Large intestine (tissue), 3 donors: Measurements from ENCODE around the gene NFIC. TPM values are rescaled to one million over a fixed set of nuclear protein-coding genes. Genes with fewer than 3 reads are reported as not detected.
A peak's percentile ranks its signal among the peaks of the same experiment; 100 is the strongest.
"Not testable (repeated sequence)": the region's sequence is repeated elsewhere in the genome, so short reads cannot be mapped to it uniquely, and the experiment has no call there.

Experiments used
- DNase-seq, 2 donors: peaks; one replicate each; pipeline versions ENCODE4 v3.0.0 to v3.0.0-alpha.2; 2013
- H3K27ac ChIP-seq: one replicate; pipeline ENCODE4 v1.5.1; 2013; ENCODE audit warnings: low read length
- H3K27me3 ChIP-seq: 2 replicates; pipeline ENCODE4 v1.6.1; 2013; ENCODE audit warnings: low read length; ENCODE audit not compliant: control insufficient read depth, insufficient read depth
- H3K36me3 ChIP-seq: 2 replicates; pipeline ENCODE4 v1.6.1; 2013; ENCODE audit warnings: low read length; ENCODE audit not compliant: control insufficient read depth, insufficient read depth
- H3K4me1 ChIP-seq: one replicate; pipeline ENCODE4 v1.6.1; 2013; ENCODE audit warnings: low read length; ENCODE audit not compliant: control insufficient read depth, insufficient read depth
- H3K4me3 ChIP-seq: one replicate; pipeline ENCODE4 v1.5.1; 2013; ENCODE audit warnings: low read length
- H3K9me3 ChIP-seq: one replicate; pipeline ENCODE4 v1.6.1; 2013; ENCODE audit warnings: mild to moderate bottlenecking, low read depth, low read length, moderate library complexity; ENCODE audit not compliant: control insufficient read depth
- WGBS: methylation state at CpG from one replicate; pipeline ENCODE4 v1.1.5; 2013; ENCODE audit warnings: low lambda C conversion rate; ENCODE audit not compliant: insufficient coverage; 5-methylcytosine and 5-hydroxymethylcytosine counted together
- polyA plus RNA-seq: library from polyadenylated mRNA; unstranded; fragments of 120-200 nt; gene quantifications from one replicate; pipeline ENCODE4 v1.2.1, GENCODE V29; 2013

Gene NFIC
- polyA plus RNA-seq, 1 donor = 17.0 TPM

DNA sequence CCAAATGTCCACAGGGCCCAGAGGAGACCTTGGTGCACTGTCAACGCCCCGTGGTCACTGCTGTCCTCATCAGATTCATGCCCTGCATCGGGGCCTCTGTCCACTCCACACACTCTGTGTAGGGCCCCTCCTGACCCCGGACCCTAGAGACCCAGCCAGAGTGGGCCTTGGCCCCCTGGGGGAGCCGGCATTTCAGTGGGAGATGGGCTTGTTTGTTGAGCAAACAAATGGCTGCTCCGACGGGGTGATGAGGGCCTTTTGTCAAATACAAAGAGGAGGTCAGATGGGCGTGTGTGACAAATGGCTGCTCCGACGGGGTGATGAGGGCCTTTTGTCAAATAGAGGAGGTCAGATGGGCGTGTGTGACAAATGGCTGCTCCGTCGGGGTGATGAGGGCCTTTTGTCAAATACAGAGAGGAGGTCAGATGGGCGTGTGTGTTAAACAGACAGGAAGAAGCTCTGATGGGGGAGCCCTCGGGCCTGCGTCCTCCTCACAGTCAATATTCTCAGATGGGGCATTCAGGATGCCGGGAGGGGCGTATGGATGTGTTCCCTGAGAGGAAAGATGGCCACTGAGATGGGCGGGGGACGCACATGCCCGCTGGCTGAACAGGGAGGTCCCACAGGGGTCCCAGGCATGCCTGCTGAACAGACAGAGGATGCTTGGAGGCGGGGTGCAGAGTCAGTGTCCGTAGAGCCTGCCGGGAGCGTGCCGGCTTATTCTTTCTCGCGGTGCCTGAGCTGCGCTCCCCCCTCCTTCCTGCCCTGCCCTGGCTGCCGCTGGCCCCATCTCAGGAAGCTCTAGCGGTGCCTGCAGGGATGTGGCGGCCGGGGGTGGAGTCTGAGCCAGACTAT, 77.7 kb downstream of the NFIC start:
- Histone ChIP-seq H3K4me3 (no peak overlapping the region), H3K27ac (peak overlapping the region; percentile 51), H3K36me3 (peaks cover 11% of the 10 kb centered on the region), H3K4me1 (no peaks in the 10 kb centered on the region), H3K27me3 (no peaks in the 10 kb centered on the region), H3K9me3 (no peaks in the 10 kb centered on the region)
- no peak for DNase-seq
- WGBS = no CpG with 5 or more reads among the region's 33 CpGs

DNA sequence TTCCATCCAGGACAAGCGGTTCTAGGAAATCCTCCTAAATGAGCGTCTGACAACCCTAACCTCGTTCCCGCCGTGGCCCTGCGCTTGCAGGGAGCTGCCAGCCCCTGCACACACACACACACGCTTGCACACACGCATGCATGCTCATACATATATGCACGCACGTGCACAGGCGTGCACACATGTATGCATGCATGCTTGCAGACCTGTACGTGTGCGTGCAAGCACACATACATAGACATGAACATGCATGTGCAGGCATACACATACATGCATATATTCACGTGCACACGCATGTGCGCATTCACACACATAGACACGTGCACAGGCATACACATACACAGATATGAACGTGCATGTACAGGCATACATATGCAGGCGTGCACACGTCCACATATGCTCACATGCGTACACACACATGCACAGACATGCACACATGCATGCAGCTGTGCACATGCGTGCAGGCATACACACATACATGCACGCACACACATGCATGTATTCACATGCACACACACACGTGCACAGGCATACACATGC, 78.4 kb downstream of the NFIC start:
- DNase-seq = no peak
- no peaks in the 10 kb centered on the region for H3K9me3 ChIP-seq
- no peak overlapping the region for H3K4me3 ChIP-seq
- no CpG with 5 or more reads among the region's 24 CpGs for WGBS
- no peaks in the 10 kb centered on the region for H3K27me3 ChIP-seq
- no peaks in the 10 kb centered on the region for H3K4me1 ChIP-seq
- peaks cover 12% of the 10 kb centered on the region for H3K36me3 ChIP-seq
- H3K27ac ChIP-seq = no peak overlapping the region

DNA sequence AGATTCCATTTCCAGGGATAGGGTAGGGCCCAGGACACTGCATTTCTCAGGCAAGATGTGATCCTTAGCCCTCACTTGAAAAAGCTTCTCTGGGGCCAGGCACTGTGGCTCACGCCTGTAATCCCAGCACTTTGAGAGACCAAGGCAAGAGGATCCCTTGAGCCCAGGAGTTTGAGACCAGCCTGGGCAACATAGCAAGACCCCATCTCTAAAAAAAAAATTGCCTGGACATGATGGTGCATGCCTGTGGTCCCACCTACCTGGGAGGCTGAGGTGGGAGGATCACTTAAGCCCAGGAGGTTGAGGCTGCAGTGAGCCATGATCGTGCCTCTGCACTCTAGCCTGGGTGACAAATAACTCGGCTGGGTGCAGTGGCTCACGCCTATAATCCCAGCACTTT, 80.3 kb downstream of the NFIC start:
- not testable (repeated sequence) for H3K9me3 ChIP-seq, H3K27me3 ChIP-seq, H3K4me3 ChIP-seq, H3K27ac ChIP-seq, DNase-seq, H3K4me1 ChIP-seq
- no CpG with 5 or more reads among the region's 4 CpGs for WGBS
- peaks cover 15% of the 10 kb centered on the region for H3K36me3 ChIP-seq

DNA sequence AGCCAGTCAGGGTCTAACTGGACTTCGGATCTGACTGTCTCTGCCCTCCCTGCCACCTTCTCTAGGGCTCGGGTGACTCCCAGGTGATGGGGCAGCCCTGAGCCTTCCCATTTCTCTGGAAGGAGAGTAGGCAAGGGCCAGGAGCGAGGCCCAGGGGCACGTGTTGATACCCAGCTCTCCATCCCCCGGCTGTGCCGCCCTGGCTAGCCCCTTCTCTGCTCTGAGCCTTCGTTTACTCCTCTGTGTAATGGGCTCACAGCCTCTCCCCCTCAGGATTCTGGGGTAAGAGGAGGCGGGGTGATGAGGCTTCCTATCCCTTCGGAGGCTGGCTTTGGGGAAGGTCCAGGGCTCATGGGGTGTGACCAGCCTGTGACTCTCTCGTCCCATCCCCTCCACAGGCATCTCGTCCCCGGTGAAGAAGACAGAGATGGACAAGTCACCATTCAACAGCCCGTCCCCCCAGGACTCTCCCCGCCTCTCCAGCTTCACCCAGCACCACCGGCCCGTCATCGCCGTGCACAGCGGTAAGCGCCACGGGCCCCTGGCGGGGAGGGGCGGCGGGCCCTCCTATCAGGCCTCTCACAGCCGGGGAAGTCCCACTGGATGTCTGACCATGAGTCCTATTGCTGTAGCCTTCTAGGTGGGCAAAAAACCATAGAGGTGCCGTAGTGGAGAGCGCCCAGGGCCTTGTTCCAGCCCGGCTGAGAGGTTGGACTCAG, 82.4 kb downstream of the NFIC start:
- Histone ChIP-seq H3K9me3 (no peaks in the 10 kb centered on the region), H3K4me3 (no peak overlapping the region), H3K27me3 (no peaks in the 10 kb centered on the region), H3K4me1 (no peaks in the 10 kb centered on the region), H3K36me3 (peaks cover 31% of the 10 kb centered on the region), H3K27ac (no peak overlapping the region)
- no CpG with 5 or more reads among the region's 28 CpGs for WGBS
- DNase-seq = no peak

DNA sequence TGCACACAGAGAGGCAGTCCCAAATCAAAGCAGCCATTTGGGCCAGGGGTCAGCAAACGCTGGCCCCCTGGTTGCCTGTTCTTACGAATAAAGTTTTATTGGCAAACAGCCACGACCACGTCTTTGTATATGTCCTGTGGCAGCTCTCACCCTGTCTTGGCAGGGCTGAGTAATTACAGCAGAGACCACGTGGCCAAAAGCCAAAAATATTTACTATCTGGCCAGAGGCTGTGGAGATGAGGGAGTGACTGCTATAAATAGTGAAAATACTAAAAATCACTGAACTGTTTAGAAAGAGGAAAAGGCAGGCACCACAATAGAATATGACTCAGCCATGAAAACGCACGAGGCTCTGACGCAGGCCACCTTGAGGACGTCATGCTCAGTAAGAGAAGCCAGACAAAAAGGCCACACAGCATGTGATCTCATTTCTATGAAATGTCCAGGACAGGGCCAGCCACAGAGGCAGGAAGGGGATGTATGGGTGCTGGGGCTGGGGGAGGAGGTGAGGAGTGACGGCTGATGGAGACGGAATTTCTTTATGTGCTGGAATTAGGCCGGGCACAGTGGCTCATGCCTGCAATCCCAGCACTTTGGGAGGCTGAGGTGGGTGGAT, 84.5 kb downstream of the NFIC start:
- no peaks in the 10 kb centered on the region for H3K27me3 ChIP-seq
- H3K4me3 ChIP-seq = no peak overlapping the region
- DNase-seq = peak in 1 of 2 donors; percentile 50
- peak overlapping the region; percentile 38 for H3K27ac ChIP-seq
- peaks cover 43% of the 10 kb centered on the region for H3K36me3 ChIP-seq
- WGBS = no CpG with 5 or more reads among the region's 12 CpGs
- H3K9me3 ChIP-seq = no peaks in the 10 kb centered on the region
- no peaks in the 10 kb centered on the region for H3K4me1 ChIP-seq

DNA sequence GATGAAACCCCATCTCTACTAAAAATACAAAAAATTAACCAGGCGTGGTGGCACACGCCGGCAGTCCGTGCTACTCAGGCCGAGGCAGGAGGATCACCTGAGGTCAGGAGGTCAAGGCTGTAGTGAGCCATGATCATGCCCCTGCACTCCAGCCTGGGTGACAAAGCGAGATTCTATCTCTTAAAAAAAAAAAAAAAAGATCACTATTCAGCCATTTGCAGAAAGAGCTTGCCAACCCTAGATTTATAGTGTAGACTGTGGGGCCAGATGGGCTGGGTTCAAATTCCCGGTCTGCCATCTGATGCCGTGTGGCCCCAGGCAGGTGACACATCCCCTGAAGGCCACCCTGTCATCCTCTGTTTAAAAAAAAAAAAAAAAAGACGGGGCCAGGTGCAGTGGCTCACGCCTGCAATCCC, 85.1 kb downstream of the NFIC start:
- H3K9me3 ChIP-seq = no peaks in the 10 kb centered on the region
- no peaks in the 10 kb centered on the region for H3K4me1 ChIP-seq
- no peaks in the 10 kb centered on the region for H3K27me3 ChIP-seq
- H3K4me3 ChIP-seq = no peak overlapping the region
- no peak for DNase-seq
- WGBS = no CpG with 5 or more reads among the region's 10 CpGs
- H3K36me3 ChIP-seq = peaks cover 45% of the 10 kb centered on the region
- H3K27ac ChIP-seq = peak overlapping the region; percentile 38

DNA sequence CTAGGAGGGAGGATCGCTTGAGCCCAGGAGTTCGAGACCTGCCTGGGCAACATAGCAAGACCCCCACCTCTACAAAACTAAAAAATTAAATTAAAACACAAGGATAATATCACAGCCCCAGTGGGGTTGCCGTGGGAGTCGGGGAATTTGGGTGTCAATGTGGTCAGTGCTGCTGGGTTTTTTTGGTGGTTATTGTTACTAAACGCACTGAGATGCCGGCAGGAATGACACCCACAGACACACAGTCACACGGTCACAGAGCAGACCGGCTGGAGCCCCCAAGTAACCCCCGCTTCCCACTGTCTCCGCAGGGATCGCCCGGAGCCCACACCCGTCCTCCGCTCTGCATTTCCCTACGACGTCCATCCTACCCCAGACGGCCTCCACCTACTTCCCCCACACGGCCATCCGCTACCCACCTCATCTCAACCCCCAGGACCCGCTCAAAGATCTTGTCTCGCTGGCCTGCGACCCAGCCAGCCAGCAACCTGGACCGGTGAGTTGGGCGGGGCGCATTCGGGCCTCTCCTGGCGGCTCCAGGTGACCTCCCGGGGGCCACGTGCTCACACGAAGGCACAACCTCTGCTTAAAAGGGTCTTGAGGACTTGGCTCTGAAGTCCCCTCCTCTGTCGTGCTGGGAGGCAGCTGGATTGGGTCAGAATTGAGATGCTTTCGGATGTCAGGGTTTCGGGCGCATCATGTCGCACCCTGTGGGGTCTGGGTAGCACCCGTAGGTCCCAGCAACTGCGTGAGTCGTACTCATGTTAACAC, 86.0 kb downstream of the NFIC start:
- H3K27ac ChIP-seq = no peak overlapping the region

DNA sequence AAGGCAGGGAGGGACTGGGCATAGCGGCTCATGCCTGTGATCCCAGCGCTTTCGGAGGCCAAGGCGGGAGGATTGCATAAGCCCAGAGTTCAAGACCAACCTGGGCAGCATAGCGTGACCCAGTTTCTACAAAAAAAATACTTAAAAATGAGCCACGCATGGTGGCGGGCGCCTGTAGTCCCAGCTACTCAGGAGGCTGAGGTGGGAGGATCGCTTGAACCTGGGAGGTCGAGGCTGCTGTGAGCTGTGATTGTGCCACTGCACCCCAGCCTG, 86.5 kb downstream of the NFIC start:
- H3K36me3 ChIP-seq = peaks cover 45% of the 10 kb centered on the region
- not testable (repeated sequence) for H3K4me3 ChIP-seq, H3K27ac ChIP-seq, H3K4me1 ChIP-seq, H3K9me3 ChIP-seq, H3K27me3 ChIP-seq, DNase-seq
- WGBS = no CpG with 5 or more reads among the region's 10 CpGs

More for the DNA sequence above, 86.0 kb downstream of the NFIC start:
- peaks cover 4% of the 10 kb centered on the region for H3K4me1 ChIP-seq
- H3K27me3 ChIP-seq = no peaks in the 10 kb centered on the region
- no CpG with 5 or more reads among the region's 38 CpGs for WGBS
- H3K4me3 ChIP-seq = no peak overlapping the region
- peaks cover 45% of the 10 kb centered on the region for H3K36me3 ChIP-seq
- DNase-seq = no peak
- no peaks in the 10 kb centered on the region for H3K9me3 ChIP-seq

DNA sequence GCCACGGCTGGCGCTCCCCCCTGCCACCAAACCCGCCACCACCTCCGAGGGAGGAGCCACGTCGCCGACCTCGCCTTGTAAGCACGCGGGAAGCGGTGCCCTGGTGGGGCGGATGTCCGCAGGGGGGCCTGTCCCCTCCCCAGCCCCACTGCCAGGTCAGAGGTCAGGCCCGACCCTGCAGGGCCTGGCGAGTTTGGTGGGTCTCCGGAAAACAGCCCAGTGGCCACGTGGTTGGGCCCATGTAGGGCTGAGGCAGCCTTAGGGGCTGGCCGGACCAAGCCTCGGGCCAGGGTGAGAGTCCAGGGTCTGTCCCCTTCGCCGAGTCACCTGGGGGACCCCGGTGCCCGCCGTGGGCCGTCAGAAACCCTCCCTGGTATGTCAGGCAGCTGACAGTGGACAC, 87.5 kb downstream of the NFIC start:
- WGBS = no CpG with 5 or more reads among the region's 25 CpGs

More for the DNA sequence above, 87.5 kb downstream of the NFIC start:
- Histone ChIP-seq H3K4me1 (peaks cover 17% of the 10 kb centered on the region), H3K4me3 (no peak overlapping the region), H3K27me3 (no peaks in the 10 kb centered on the region), H3K36me3 (peaks cover 45% of the 10 kb centered on the region), H3K27ac (no peak overlapping the region), H3K9me3 (no peaks in the 10 kb centered on the region)
- no peak for DNase-seq
